PC-3 (cell line): Measurements from ENCODE around the gene TWIST2. TPM values are rescaled to one million over a fixed set of nuclear protein-coding genes. Genes with fewer than 3 reads are reported as not detected.

Experiments used
- ATAC-seq: fragments of 200-7000 bp; cut with Tn5 transposase; 2 replicates; pipeline ENCODE4 v1.9.1; 2020; ENCODE audit warnings: mild to moderate bottlenecking, moderate library complexity
- BruUV-seq: library from RNA; stranded (reverse); fragments of 400-500 nt; replicated peaks from 2 replicates; lab custom pipeline; 2021; lab: Mats Ljungman, UMichigan
- CTCF ChIA-PET: fragments of 300-600 bp; sonication (Branson Sonifier 250); formaldehyde crosslinking; loops from one replicate; lab custom pipeline; 2022; ENCODE audit warnings: antibody characterized with exemption; lab: Charles Lee
- POLR2A ChIA-PET: fragments of 300-600 bp; sonication (Branson Sonifier 250); formaldehyde crosslinking; loops from one replicate; lab custom pipeline; 2022; ENCODE audit warnings: antibody characterized with exemption; ENCODE audit not compliant: unreplicated experiment; lab: Charles Lee
- DNase-seq: peaks from one replicate; pipeline ENCODE4 v3.0.0-alpha.2; 2015
- H2AFZ ChIP-seq: fragments of 300-600 bp; sonication (generic); 2 replicates; pipeline ENCODE4 v1.6.0; 2016; ENCODE audit warnings: antibody characterized with exemption, low read length
- H3F3A ChIP-seq: fragments of 300-600 bp; sonication (generic); one replicate; pipeline ENCODE4 v1.6.0; 2017; ENCODE audit warnings: antibody characterized with exemption, low read length, control low read depth, mild to moderate bottlenecking; ENCODE audit not compliant: unreplicated experiment
- H3K27ac ChIP-seq: fragments of 300-600 bp; sonication (generic); 2 replicates; pipeline ENCODE4 v1.5.1; 2016; ENCODE audit warnings: mild to moderate bottlenecking, low read length
- H3K27me3 ChIP-seq: fragments of 300-600 bp; sonication (generic); 2 replicates; pipeline ENCODE4 v1.6.1; 2016; ENCODE audit warnings: low read length, mixed read lengths
- H3K36me3 ChIP-seq: fragments of 300-600 bp; sonication (generic); 2 replicates; pipeline ENCODE4 v1.6.1; 2016; ENCODE audit warnings: low read depth, mixed run types, low read length, mixed read lengths
- H3K4me1 ChIP-seq: fragments of 300-600 bp; sonication (generic); 2 replicates; pipeline ENCODE4 v1.5.1; 2016; ENCODE audit warnings: low read length; ENCODE audit not compliant: insufficient read depth
- H3K4me2 ChIP-seq: fragments of 300-600 bp; sonication (generic); 2 replicates; pipeline ENCODE4 v1.6.0; 2016; ENCODE audit warnings: low read length
- H3K4me3 ChIP-seq: fragments of 300-600 bp; sonication (generic); 2 replicates; pipeline ENCODE4 v1.5.1; 2016; ENCODE audit warnings: mild to moderate bottlenecking, low read length, mixed read lengths
- H3K79me2 ChIP-seq: fragments of 300-600 bp; sonication (generic); 2 replicates; pipeline ENCODE4 v1.6.1; 2017; ENCODE audit warnings: low read length, mixed read lengths
- H3K9ac ChIP-seq: fragments of 300-600 bp; sonication (generic); 2 replicates; pipeline ENCODE4 v1.6.0; 2016; ENCODE audit warnings: mild to moderate bottlenecking, low read length
- H3K9me2 ChIP-seq: fragments of 300-600 bp; sonication (generic); replicated peaks from 2 replicates; pipeline ENCODE4 v1.6.1; 2016; ENCODE audit warnings: mixed run types, low read length, mixed read lengths
- H3K9me3 ChIP-seq: fragments of 300-600 bp; sonication (generic); 2 replicates; pipeline ENCODE4 v1.6.1; 2016; ENCODE audit warnings: low read length, mixed read lengths
- H4K20me1 ChIP-seq: fragments of 300-600 bp; sonication (generic); 2 replicates; pipeline ENCODE4 v1.6.1; 2016; ENCODE audit warnings: low read length, mixed read lengths
- CTCF ChIP-seq: fragments of 300-600 bp; sonication (generic); conservative IDR thresholded peaks from 2 replicates; pipeline ENCODE4 v1.5.1; 2017; ENCODE audit warnings: antibody characterized with exemption, low read depth, mild to moderate bottlenecking, low read length
- EZH2 ChIP-seq: fragments of 300-600 bp; sonication (generic); IDR thresholded peaks from one replicate; pipeline ENCODE4 v1.6.1; 2017; ENCODE audit warnings: antibody characterized with exemption, mild to moderate bottlenecking, low read length; ENCODE audit not compliant: unreplicated experiment
- EZH2phosphoT487 ChIP-seq: fragments of 300-600 bp; sonication (generic); IDR thresholded peaks from 2 replicates; pipeline ENCODE4 v1.6.1; 2018; ENCODE audit warnings: mild to moderate bottlenecking, antibody characterized with exemption, low read length, borderline replicate concordance
- intact Hi-C: fragments of 100-400 bp; cut with micrococcal nuclease; formaldehyde crosslinking; loops from 2 replicates; pipeline ENCODE4 v1.9.0; 2023
- total RNA-seq: library from RNA; depleted of rRNA; stranded (reverse); fragments of >200 nt; gene quantifications from 2 replicates; pipeline ENCODE4 v1.2.3, GENCODE V29; 2014

TWIST2 gene
- total RNA-seq, 1 experiment from 2014 or later = 4.4 TPM

GRCh38 chr2:238911376-238912227 is 63.7 kb downstream of the TWIST2 start:
- TF ChIP-seq CTCF (no peak), EZH2 (no peak), EZH2phosphoT487 (no peak)
- no peak overlapping the region for H3K27ac ChIP-seq
- peaks cover 26% of the 10 kb centered on the region for H3K4me1 ChIP-seq
- CTCF ChIA-PET = no interaction called here
- ATAC-seq = no peak
- no peak overlapping the region for H2AFZ ChIP-seq
- no peaks in the 10 kb centered on the region for H3K79me2 ChIP-seq
- H4K20me1 ChIP-seq = no peaks in the 10 kb centered on the region
- no peaks in the 10 kb centered on the region for H3K27me3 ChIP-seq
- H3K36me3 ChIP-seq = no peaks in the 10 kb centered on the region
- no peak for DNase-seq
- intact Hi-C loops = no loop called here
- no peaks in the 10 kb centered on the region for H3K9me3 ChIP-seq
- H3K4me3 ChIP-seq = no peak overlapping the region
- no peaks in the 10 kb centered on the region for H3F3A ChIP-seq
- no peaks in the 10 kb centered on the region for H3K9me2 ChIP-seq
- no peak overlapping the region for H3K9ac ChIP-seq
- BruUV-seq = no TSS peak
- POLR2A ChIA-PET = no interaction called here
- no peak overlapping the region for H3K4me2 ChIP-seq

- H3K79me2 ChIP-seq = no peaks in the 10 kb centered on the region
- H2AFZ ChIP-seq = no peak overlapping the region
- H3K9ac ChIP-seq = no peak overlapping the region
- BruUV-seq = no TSS peak
- no peaks in the 10 kb centered on the region for H3K36me3 ChIP-seq
- no peaks in the 10 kb centered on the region for H3K9me2 ChIP-seq
- no peak for ATAC-seq
- H3K4me1 ChIP-seq = peaks cover 32% of the 10 kb centered on the region
- no peaks in the 10 kb centered on the region for H4K20me1 ChIP-seq
- H3F3A ChIP-seq = no peaks in the 10 kb centered on the region
- TF ChIP-seq CTCF (no peak), EZH2phosphoT487 (no peak), EZH2 (no peak)
- intact Hi-C loops = no loop called here
- ChIA-PET POLR2A (no interaction called here), CTCF (no interaction called here)
- no peak overlapping the region for H3K4me3 ChIP-seq
- H3K27ac ChIP-seq = no peak overlapping the region
- no peak overlapping the region for H3K4me2 ChIP-seq
- no peak for DNase-seq
- no peaks in the 10 kb centered on the region for H3K9me3 ChIP-seq
- H3K27me3 ChIP-seq = no peaks in the 10 kb centered on the region
Measured at GRCh38 chr2:238912228-238912915, 64.5 kb downstream of the TWIST2 start.
